Spinal cord (tissue), 10 donors: Measurements from ENCODE around the gene PPP4R3B. TPM values are rescaled to one million over a fixed set of nuclear protein-coding genes. Genes with fewer than 3 reads are reported as not detected.
A peak's percentile ranks its signal among the peaks of the same experiment; 100 is the strongest.
"Not testable (repeated sequence)": the region's sequence is repeated elsewhere in the genome, so short reads cannot be mapped to it uniquely, and the experiment has no call there.

Experiments
- DNase-seq, 6 donors: peaks; one replicate each; pipeline versions ENCODE4 v3.0.0 to v3.0.0-alpha.2; 2013 to 2015; ENCODE audit warnings: low spot score in 6 of 6, low read depth in 4 of 6
- H3K27ac ChIP-seq: one replicate; pipeline ENCODE4 v1.5.1; 2013; ENCODE audit warnings: low read depth, low read length, control low read depth
- H3K27me3 ChIP-seq: one replicate; pipeline ENCODE4 v1.6.1; 2013; ENCODE audit warnings: low read length; ENCODE audit not compliant: control insufficient read depth, insufficient read depth
- H3K36me3 ChIP-seq: one replicate; pipeline ENCODE4 v1.6.1; 2013; ENCODE audit warnings: low read length; ENCODE audit not compliant: control insufficient read depth, insufficient read depth
- H3K4me1 ChIP-seq: one replicate; pipeline ENCODE4 v1.6.1; 2013; ENCODE audit warnings: low read length; ENCODE audit not compliant: control insufficient read depth, insufficient read depth
- H3K4me3 ChIP-seq: one replicate; pipeline ENCODE4 v1.5.1; 2013; ENCODE audit warnings: low read depth, low read length, control low read depth
- H3K9me3 ChIP-seq: one replicate; pipeline ENCODE4 v1.6.1; 2013; ENCODE audit warnings: low read length; ENCODE audit not compliant: control insufficient read depth, insufficient read depth
- WGBS: methylation state at CpG from one replicate; pipeline ENCODE4 v1.1.5; 2013; ENCODE audit warnings: missing lambda C conversion rate; ENCODE audit not compliant: insufficient coverage; 5-methylcytosine and 5-hydroxymethylcytosine counted together
- polyA plus RNA-seq, 2 donors: library from polyadenylated mRNA; unstranded; fragments of 120-200 nt; gene quantifications; one replicate each; pipeline ENCODE4 v1.2.1, GENCODE V29; 2013; ENCODE audit not compliant: insufficient read length in 2 of 2
- total RNA-seq, 2 donors: library from RNA; depleted of rRNA in 1 of 2; stranded (reverse); fragments of 120-200 nt in 1 of 2; fragments of >200 nt in 1 of 2; gene quantifications; one replicate each; pipeline versions ENCODE4 v1.2.3 to v1.2.4, GENCODE V29; 2013 to 2014
- donor health status: healthy.

The PPP4R3B gene
- total and polyA plus RNA-seq, 4 donors: 57.3 to 91.0 (median 69.9) TPM

DNA sequence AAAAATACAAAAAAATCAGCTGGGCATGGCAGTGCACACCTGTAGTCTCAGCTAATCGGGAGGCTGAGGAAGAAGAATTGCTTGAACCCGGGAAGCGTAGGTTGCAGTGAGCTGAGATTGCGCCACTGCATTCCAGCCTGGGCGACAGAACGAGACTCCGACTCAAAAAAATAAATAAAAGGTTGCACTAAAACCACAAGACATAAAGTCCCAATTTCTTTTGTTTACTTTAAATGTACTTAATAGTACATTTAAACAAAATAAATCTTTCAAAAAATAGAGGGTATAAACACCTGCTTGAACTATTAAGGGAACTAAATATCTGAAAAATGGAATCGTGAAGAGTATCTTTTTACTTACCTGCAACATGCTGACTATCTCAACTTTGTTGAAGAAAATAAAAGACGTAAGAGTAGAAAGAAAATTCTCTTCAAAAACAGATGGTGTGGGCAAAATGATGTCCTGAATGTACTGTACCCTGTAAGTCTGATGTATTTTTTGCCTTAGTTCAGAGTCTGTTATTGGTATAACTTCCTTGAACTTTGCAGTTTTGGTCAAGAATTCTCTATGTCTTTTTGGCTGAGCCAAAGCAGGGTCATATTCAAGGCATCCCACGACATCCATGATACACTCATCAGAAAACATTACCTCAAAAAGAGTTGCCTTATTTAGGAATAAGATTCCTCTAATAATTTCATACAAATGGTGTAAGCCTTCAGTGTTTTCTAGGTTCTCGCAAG is 19.2 kb downstream of the PPP4R3B start:
- WGBS: 100% methylated on average over 3 of the region's 11 CpGs
- no peak for DNase-seq

GRCh38 chr2:55596795-55597194 is 20.6 kb downstream of the PPP4R3B start:
- H3K36me3 ChIP-seq: peaks cover 16% of the 10 kb centered on the region
- DNase-seq, H3K9me3 ChIP-seq, H3K27me3 ChIP-seq, H3K4me3 ChIP-seq, H3K4me1 ChIP-seq, H3K27ac ChIP-seq: not testable (repeated sequence)
- 100% methylated on average over 1 of the region's 6 CpGs for WGBS

More for the DNA sequence above, 19.2 kb downstream of the PPP4R3B start:
- Histone ChIP-seq H3K4me1 (no peaks in the 10 kb centered on the region), H3K9me3 (no peaks in the 10 kb centered on the region), H3K4me3 (no peak overlapping the region), H3K36me3 (peaks cover 20% of the 10 kb centered on the region), H3K27me3 (no peaks in the 10 kb centered on the region), H3K27ac (no peak overlapping the region)

DNA sequence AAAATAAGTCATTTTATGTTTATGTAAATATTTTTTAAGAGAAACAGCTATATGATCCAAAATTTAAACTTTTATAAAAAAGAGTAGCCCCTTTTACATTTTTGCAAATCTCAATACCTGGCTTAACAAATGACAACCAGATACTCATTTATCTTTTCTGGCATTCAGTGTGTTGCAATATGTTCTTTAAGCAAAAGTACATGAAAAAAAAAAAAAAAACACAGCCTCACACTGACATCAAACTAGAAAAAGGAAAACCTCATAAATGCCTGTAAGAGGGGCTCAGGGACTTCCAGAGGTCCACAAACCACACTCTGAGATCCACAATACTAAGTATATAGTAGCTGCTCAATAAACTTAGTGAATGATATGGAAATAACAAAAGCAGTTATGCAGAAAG is 21.9 kb downstream of the PPP4R3B start:
- H3K4me1 ChIP-seq: no peaks in the 10 kb centered on the region
- H3K27me3 ChIP-seq: no peaks in the 10 kb centered on the region

GRCh38 chr2:55592130-55592529 is 25.3 kb downstream of the PPP4R3B start:
- no peaks in the 10 kb centered on the region for H3K4me1 ChIP-seq
- WGBS: no CpG with 5 or more reads among the region's 1 CpG

More for the DNA sequence above, 21.9 kb downstream of the PPP4R3B start:
- DNase-seq: no peak
- Histone ChIP-seq H3K4me3 (no peak overlapping the region), H3K9me3 (no peaks in the 10 kb centered on the region), H3K27ac (no peak overlapping the region), H3K36me3 (peaks cover 19% of the 10 kb centered on the region)

GRCh38 chr2:55590810-55591440 is 26.5 kb downstream of the PPP4R3B start:
- no peak overlapping the region for H3K4me3 ChIP-seq
- WGBS: no CpG with 5 or more reads among the region's 7 CpGs
- no peaks in the 10 kb centered on the region for H3K4me1 ChIP-seq
- peaks cover 5% of the 10 kb centered on the region for H3K36me3 ChIP-seq
- no peaks in the 10 kb centered on the region for H3K27me3 ChIP-seq
- H3K27ac ChIP-seq: no peak overlapping the region
- no peaks in the 10 kb centered on the region for H3K9me3 ChIP-seq
- DNase-seq: peak in 1 of 6 donors; percentile 9

More at GRCh38 chr2:55592130-55592529, 25.3 kb downstream of the PPP4R3B start:
- Histone ChIP-seq H3K36me3 (peaks cover 9% of the 10 kb centered on the region), H3K9me3 (no peaks in the 10 kb centered on the region), H3K27ac (no peak overlapping the region), H3K4me3 (no peak overlapping the region), H3K27me3 (no peaks in the 10 kb centered on the region)
- no peak for DNase-seq

DNA sequence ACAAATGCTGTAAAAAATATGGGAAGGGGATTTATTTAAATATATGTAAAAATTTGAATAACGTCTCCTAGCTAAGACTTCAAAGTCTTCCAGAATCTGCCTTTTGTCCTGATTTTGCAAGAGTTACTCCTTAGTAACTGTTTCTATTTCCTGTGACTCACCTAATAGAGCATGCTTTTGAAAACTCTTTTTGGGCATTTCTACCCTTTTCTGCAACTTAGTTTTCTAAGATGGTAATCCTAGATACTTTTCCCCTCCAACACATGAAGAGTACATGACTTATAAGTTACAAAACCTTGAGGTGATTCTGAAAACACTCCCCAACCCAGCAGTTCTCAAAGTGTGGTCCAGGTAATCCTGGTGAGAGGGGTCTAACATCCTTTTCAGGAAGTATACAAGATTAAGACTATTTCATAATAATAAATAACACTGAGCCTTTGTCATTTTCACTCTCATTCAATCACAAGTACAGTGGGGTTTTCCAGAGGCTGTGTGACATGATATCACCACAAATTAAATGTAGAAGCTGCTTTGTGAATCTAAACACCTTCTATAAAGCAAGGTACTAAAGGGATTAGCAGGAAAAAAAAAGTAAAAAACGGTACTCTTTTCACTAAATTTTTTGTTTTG is 31.9 kb downstream of the PPP4R3B start:
- Histone ChIP-seq H3K4me3 (no peak overlapping the region), H3K4me1 (no peaks in the 10 kb centered on the region), H3K27me3 (no peaks in the 10 kb centered on the region), H3K27ac (no peak overlapping the region), H3K36me3 (peaks cover 2% of the 10 kb centered on the region), H3K9me3 (no peaks in the 10 kb centered on the region)
- no CpG with 5 or more reads among the region's 2 CpGs for WGBS
- DNase-seq: no peak

GRCh38 chr2:55581874-55582547 is 35.4 kb downstream of the PPP4R3B start:
- DNase-seq: peak in 5 of 6 donors; percentile 3 to 49 (median 22)
- Histone ChIP-seq H3K36me3 (peaks cover 3% of the 10 kb centered on the region), H3K9me3 (no peaks in the 10 kb centered on the region), H3K4me3 (no peak overlapping the region), H3K27me3 (no peaks in the 10 kb centered on the region), H3K4me1 (no peaks in the 10 kb centered on the region), H3K27ac (peak overlapping the region; percentile 10)
- whole genome bisulfite sequencing: no CpG with 5 or more reads among the region's 4 CpGs

- Histone ChIP-seq H3K4me3 (no peak overlapping the region), H3K27me3 (no peaks in the 10 kb centered on the region), H3K9me3 (no peaks in the 10 kb centered on the region), H3K36me3 (peaks cover 4% of the 10 kb centered on the region), H3K4me1 (no peaks in the 10 kb centered on the region), H3K27ac (peak overlapping the region; percentile 10)
- 60% methylated on average over 1 of the region's 3 CpGs for WGBS
- no peak for DNase-seq
These were observed 36.0 kb downstream of the PPP4R3B start for GRCh38 chr2:55581435-55581834.

- H3K36me3 ChIP-seq: peaks cover 20% of the 10 kb centered on the region
- not testable (repeated sequence) for H3K4me1 ChIP-seq, H3K27me3 ChIP-seq, H3K4me3 ChIP-seq, H3K27ac ChIP-seq, H3K9me3 ChIP-seq, DNase-seq
- WGBS: 96% methylated on average over 5 of the region's 8 CpGs
These were observed 48.4 kb downstream of the PPP4R3B start for GRCh38 chr2:55569002-55569401.
